Body of pancreas (tissue), 4 donors: ENCODE results near the gene AOAH. TPM values are rescaled to one million over a fixed set of nuclear protein-coding genes. Genes with fewer than 3 reads are reported as not detected.

Source experiments
- ATAC-seq: fragments of 150-250 bp; one replicate; pipeline ENCODE4 v1.9.1; 2016
- DNase-seq, 4 donors: peaks; one replicate each; pipeline ENCODE4 v3.0.0-alpha.2; 2019
- H3K27ac ChIP-seq, 4 donors: fragments of 200-600 bp; sonication (generic); 1 replicate in 3 of 4; 2 replicates in 1 of 4; pipeline versions ENCODE4 v1.5.1 to v1.6.1; 2016 to 2019; ENCODE audit warnings: mild to moderate bottlenecking in 1 of 4, mixed read lengths in 1 of 4, moderate library complexity in 1 of 4
- H3K27me3 ChIP-seq, 2 donors: fragments of 200-600 bp; sonication (generic); one replicate each; pipeline ENCODE4 v1.6.0; 2016; ENCODE audit warnings: mild to moderate bottlenecking in 1 of 2
- H3K36me3 ChIP-seq, 2 donors: fragments of 200-600 bp; sonication (generic); replicated peaks in 1 of 2; 2 replicates each; pipeline ENCODE4 v1.5.1; 2016; ENCODE audit warnings: low read depth in 2 of 2; ENCODE audit not compliant: insufficient read depth in 1 of 2
- H3K4me1 ChIP-seq: fragments of 200-600 bp; sonication (generic); one replicate; pipeline ENCODE4 v1.6.0; 2016
- H3K4me3 ChIP-seq, 2 donors: fragments of 200-600 bp; sonication (generic); 1 replicate in 1 of 2; 2 replicates in 1 of 2; pipeline ENCODE4 v1.5.1; 2016 to 2019
- H3K9me3 ChIP-seq, 3 donors: fragments of 200-600 bp; sonication (generic); 1 replicate in 2 of 3; 2 replicates in 1 of 3; pipeline ENCODE4 v1.5.1; 2016
- POLR2A ChIP-seq, 3 donors: fragments of 450-650 bp; IDR thresholded peaks; one replicate each; pipeline ENCODE4 v1.6.1; 2016; ENCODE audit warnings: antibody characterized with exemption in 3 of 3, mild to moderate bottlenecking in 2 of 3
- WGBS, 2 donors: methylation state at CpG; one replicate each; pipeline ENCODE4 v1.1.5; 2017; 5-methylcytosine and 5-hydroxymethylcytosine counted together
- intact Hi-C: fragments of 100-400 bp; cut with DNase I; formaldehyde crosslinking; loops from one replicate; pipeline ENCODE4 v1.15.1; 2023
- total RNA-seq, 2 donors: library from RNA; depleted of rRNA; stranded (reverse); fragments of >200 nt; gene quantifications; one replicate each; pipeline ENCODE4 v1.1.0, GENCODE V29; 2016
- TF ChIP-seq, protein P1 (sequence below), 7 experiments: fragments of 450-650 bp in 4 of 7; fragments of 200-600 bp in 3 of 7; sonication (generic) in 3 of 7; IDR thresholded peaks; one replicate each; pipeline ENCODE4 v1.5.1; 2016 to 2019; ENCODE audit warnings: antibody characterized with exemption in 7 of 7

The AOAH gene
- total RNA-seq, 2 donors from 2014 or later = 4.9 to 6.2 TPM

DNA sequence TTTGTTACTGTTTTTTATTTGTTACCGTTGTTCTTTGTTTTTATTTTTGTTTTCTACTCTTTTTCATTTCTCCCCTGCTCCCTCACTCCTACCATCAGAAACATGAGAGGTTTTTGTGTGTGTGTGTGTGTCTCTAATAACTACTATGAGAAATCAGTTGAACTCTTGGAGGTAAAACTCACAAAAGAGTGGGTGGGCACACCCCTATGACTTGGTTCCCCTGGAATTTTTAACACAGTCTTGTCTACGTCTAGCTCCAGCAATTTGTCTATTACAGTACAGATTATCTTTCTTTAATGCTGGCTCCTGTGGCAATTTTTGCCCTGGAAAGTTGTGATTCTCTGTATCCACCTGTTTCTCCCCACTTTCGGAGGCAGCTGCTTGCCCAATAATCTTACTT is 56.2 kb downstream of the AOAH start:
- no peak for ATAC-seq
- Histone ChIP-seq H3K4me3 (no peak overlapping the region), H3K27me3 (no peaks in the 10 kb centered on the region), H3K4me1 (no peaks in the 10 kb centered on the region), H3K36me3 (no peaks in the 10 kb centered on the region), H3K27ac (no peak overlapping the region), H3K9me3 (no peaks in the 10 kb centered on the region)
- TF ChIP-seq, protein P1, sequence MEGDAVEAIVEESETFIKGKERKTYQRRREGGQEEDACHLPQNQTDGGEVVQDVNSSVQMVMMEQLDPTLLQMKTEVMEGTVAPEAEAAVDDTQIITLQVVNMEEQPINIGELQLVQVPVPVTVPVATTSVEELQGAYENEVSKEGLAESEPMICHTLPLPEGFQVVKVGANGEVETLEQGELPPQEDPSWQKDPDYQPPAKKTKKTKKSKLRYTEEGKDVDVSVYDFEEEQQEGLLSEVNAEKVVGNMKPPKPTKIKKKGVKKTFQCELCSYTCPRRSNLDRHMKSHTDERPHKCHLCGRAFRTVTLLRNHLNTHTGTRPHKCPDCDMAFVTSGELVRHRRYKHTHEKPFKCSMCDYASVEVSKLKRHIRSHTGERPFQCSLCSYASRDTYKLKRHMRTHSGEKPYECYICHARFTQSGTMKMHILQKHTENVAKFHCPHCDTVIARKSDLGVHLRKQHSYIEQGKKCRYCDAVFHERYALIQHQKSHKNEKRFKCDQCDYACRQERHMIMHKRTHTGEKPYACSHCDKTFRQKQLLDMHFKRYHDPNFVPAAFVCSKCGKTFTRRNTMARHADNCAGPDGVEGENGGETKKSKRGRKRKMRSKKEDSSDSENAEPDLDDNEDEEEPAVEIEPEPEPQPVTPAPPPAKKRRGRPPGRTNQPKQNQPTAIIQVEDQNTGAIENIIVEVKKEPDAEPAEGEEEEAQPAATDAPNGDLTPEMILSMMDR (IDR thresholded peaks at IDR 0.05) = no peak
- TF ChIP-seq POLR2A (IDR thresholded peaks at IDR 0.05) = no peak
- 67 to 88% methylated on average over 3 of the region's 3 CpGs for WGBS, 2 donors
- intact Hi-C loops = no loop called here
- DNase-seq = no peak

DNA sequence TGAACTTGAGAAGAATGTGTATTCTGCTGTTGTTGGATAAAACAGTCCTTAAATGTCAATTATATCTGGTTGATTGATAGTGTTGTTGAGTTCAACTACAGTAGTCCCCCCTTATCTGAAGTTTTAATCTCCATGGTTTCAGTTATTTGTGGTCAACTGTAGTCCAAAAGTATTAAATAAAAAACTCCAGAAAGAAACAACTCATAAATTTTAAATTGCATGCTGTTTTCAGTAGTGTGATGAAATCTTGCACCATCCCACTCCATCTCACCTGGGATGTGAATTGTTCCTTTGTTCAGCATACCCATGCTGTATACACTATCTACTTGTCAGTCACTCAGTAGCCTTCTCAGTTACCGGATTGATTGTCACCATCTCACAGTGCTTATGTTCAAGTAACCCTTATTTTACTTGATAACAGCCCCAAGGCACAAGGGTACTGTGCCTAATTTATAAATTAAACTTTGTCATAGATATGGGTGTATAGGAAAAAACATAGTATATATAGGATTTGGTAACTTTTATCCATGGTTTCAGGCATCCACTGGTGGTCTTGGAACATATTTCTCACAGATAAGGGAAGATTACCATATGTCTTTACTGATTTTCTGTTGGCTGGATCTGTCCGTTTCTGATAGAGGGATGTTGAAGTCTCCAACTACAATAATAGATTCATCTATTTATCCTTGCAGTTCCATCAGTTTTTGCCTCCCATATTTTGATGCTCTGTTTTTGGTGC is 57.1 kb downstream of the AOAH start:
- no peak overlapping the region for H3K27ac ChIP-seq
- no peaks in the 10 kb centered on the region for H3K9me3 ChIP-seq
- H3K4me1 ChIP-seq = no peaks in the 10 kb centered on the region
- ATAC-seq (no peak), DNase-seq (no peak)
- TF ChIP-seq POLR2A (IDR thresholded peaks at IDR 0.05) = no peak
- TF ChIP-seq, protein P1 (IDR thresholded peaks at IDR 0.05) = no peak
- intact Hi-C loops = no loop called here
- WGBS, 2 donors = 54 to 62% methylated on average over 2 of the region's 2 CpGs
- no peaks in the 10 kb centered on the region for H3K27me3 ChIP-seq
- no peak overlapping the region for H3K4me3 ChIP-seq
- no peaks in the 10 kb centered on the region for H3K36me3 ChIP-seq

DNA sequence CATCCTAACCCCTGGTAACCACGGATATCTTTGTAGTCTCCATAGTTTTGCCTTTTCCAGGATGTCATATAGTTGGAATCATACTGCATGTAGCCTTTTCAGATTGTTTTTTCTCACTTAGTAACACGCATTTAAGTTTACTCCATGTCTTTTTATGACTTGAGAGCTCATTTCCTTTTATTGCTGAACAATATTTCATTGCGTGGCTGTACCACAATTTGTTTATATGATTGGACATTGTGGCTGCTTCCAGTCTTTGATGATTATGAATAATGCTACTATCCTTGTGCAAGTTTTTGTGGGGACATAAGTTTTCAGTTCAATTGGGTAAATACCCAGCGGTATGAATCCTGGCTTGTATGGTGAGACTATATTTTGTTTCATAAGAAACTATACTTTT is 60.8 kb downstream of the AOAH start:
- H3K27me3 ChIP-seq = no peaks in the 10 kb centered on the region
- no peaks in the 10 kb centered on the region for H3K9me3 ChIP-seq
- H3K27ac ChIP-seq = no peak overlapping the region
- TF ChIP-seq, protein P1 (IDR thresholded peaks at IDR 0.05) = no peak
- no peak for TF ChIP-seq POLR2A (IDR thresholded peaks at IDR 0.05)
- ATAC-seq = no peak
- peaks cover 18% of the 10 kb centered on the region for H3K4me1 ChIP-seq
- no peak for DNase-seq
- WGBS, 2 donors = 86 to 89% methylated on average over 4 of the region's 4 CpGs
- intact Hi-C loops = no loop called here
- no peaks in the 10 kb centered on the region for H3K36me3 ChIP-seq
- H3K4me3 ChIP-seq = no peak overlapping the region

DNA sequence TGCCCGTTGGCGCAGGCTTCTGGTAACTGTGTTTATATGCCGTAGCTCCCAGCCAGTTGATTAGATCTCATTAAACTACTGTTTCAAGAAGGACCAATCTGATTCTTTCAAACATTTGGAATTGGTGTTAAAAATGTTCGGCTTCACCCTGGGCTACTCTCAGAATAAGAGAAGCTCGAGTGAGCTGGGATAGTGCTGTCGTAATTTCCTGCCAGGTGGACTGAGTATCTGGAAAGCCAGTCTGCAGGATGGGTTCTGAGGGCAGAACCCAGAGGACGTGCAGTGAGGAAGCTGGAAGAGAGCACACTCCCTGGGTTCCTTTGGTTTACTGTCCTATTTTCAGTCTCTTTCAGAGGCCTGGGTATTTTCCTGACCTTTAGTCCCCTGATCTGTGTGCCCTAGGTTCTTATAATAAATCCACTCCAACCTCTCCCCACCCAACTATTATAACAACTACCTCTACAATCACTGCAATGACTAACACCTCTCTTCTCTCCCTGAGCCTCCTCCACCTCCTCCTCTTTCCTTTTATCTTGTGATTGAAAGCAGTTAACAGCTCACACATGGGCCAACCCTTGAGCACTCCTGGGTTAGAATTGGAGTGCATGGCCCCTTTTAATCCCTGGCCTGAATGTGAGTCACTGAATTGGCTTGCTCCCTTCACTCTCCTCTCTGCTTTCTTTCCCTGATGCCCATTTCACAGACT is 63.0 kb downstream of the AOAH start:
- no peak overlapping the region for H3K4me3 ChIP-seq
- H3K4me1 ChIP-seq = peaks cover 19% of the 10 kb centered on the region
- H3K27me3 ChIP-seq = no peaks in the 10 kb centered on the region
- no peak for TF ChIP-seq POLR2A (IDR thresholded peaks at IDR 0.05)
- TF ChIP-seq, protein P1 (IDR thresholded peaks at IDR 0.05) = no peak
- no peak for DNase-seq
- ATAC-seq = no peak
- intact Hi-C loops = no loop called here
- no peak overlapping the region for H3K27ac ChIP-seq
- H3K36me3 ChIP-seq = no peaks in the 10 kb centered on the region
- WGBS, 2 donors = 78 to 82% methylated on average over 7 of the region's 7 CpGs
- no peaks in the 10 kb centered on the region for H3K9me3 ChIP-seq
